OCI-LY3 (cell line): ENCODE data around the gene KCNS1.

Experiments used
- H2AFZ ChIP-seq: fragments of 200-600, 300-600 bp; shearing (Covaris generic); 2 replicates; pipeline ENCODE4 v1.6.0; 2014; ENCODE audit warnings: antibody characterized with exemption, low read depth, low read length
- H3K27ac ChIP-seq: fragments of 200-600, 300-600 bp; sonication (generic); 2 replicates; pipeline ENCODE4 v1.5.1; 2014; ENCODE audit warnings: mild to moderate bottlenecking, low read length, moderate library complexity, mixed read lengths
- H3K27me3 ChIP-seq: fragments of 200-600, 300-600 bp; sonication (generic); 2 replicates; pipeline ENCODE4 v1.6.1; 2014; ENCODE audit warnings: low read depth, low read length, mixed read lengths
- H3K36me3 ChIP-seq: fragments of 200-600, 300-600 bp; sonication (generic); replicated peaks from 2 replicates; pipeline ENCODE3; 2014; ENCODE audit warnings: low read depth, low read length, mixed read lengths
- H3K4me1 ChIP-seq: fragments of 300-600, 200-600 bp; sonication (generic); 2 replicates; pipeline ENCODE4 v1.6.1; 2014; ENCODE audit warnings: low read length, mixed read lengths
- H3K4me2 ChIP-seq: fragments of 200-600, 300-600 bp; sonication (generic); 2 replicates; pipeline ENCODE4 v1.6.1; 2014; ENCODE audit warnings: low read length, mixed read lengths
- H3K4me3 ChIP-seq: fragments of 300-600, 200-600 bp; sonication (generic); 2 replicates; pipeline ENCODE4 v1.5.1; 2014; ENCODE audit warnings: antibody characterized with exemption, mild to moderate bottlenecking, low read length, moderate library complexity
- H3K79me2 ChIP-seq: fragments of 300-600, 200-600 bp; shearing (Covaris generic); 2 replicates; pipeline ENCODE4 v1.6.1; 2014; ENCODE audit warnings: mild to moderate bottlenecking, low read length, mixed read lengths
- H3K9ac ChIP-seq: fragments of 300-600, 200-600 bp; shearing (Covaris generic); 2 replicates; pipeline ENCODE4 v1.6.0; 2014; ENCODE audit warnings: mild to moderate bottlenecking, low read length, moderate library complexity
- H3K9me3 ChIP-seq: fragments of 200-600, 300-600 bp; shearing (Covaris generic); 2 replicates; pipeline ENCODE4 v1.6.1; 2014; ENCODE audit warnings: low read length, mixed read lengths; ENCODE audit not compliant: insufficient read depth
- H4K20me1 ChIP-seq: fragments of 200-600, 300-600 bp; sonication (generic); 2 replicates; pipeline ENCODE4 v1.6.1; 2016; ENCODE audit warnings: low read length, mixed read lengths; ENCODE audit not compliant: insufficient read depth
- EZH2phosphoT487 ChIP-seq: fragments of 200-600 bp; shearing (Covaris generic); IDR thresholded peaks from 2 replicates; pipeline ENCODE4 v1.6.1; 2018; ENCODE audit warnings: antibody characterized with exemption, mixed run types, low read depth
- TF ChIP-seq, protein P1 (sequence below): fragments of 200-600, 300-600 bp; sonication (generic); IDR thresholded peaks from 2 replicates; pipeline ENCODE4 v1.5.1; 2014; ENCODE audit warnings: antibody characterized with exemption, low read length, low read depth

KCNS1 gene

DNA sequence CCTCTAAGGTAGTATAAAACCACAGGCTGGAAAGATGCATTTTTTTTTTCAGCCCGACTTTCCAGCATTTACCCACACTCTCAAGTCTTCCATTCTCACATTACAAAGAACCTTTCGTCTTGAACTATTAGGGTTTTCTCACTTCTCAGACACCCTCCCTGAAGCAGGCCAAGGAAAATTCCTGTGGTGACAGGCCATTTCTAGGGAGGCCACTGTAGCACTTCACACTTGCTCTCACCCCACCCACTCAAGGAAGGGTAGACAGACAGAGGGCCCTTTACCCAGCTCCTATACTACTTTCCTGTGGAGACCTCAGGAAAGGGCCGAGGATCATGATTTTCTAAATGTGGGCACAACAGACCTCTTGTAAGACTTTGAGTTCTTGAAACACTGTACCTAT, 27.7 kb downstream of the KCNS1 start:
- H3K36me3 ChIP-seq = peaks cover 89% of the 10 kb centered on the region
- peaks cover 85% of the 10 kb centered on the region for H4K20me1 ChIP-seq
- no peak overlapping the region for H3K9ac ChIP-seq
- H3K27me3 ChIP-seq = no peaks in the 10 kb centered on the region
- H3K79me2 ChIP-seq = peaks cover 96% of the 10 kb centered on the region
- H3K4me2 ChIP-seq = no peak overlapping the region
- H2AFZ ChIP-seq = no peak overlapping the region
- no peaks in the 10 kb centered on the region for H3K4me1 ChIP-seq
- H3K27ac ChIP-seq = no peak overlapping the region
- H3K9me3 ChIP-seq = no peaks in the 10 kb centered on the region
- no peak overlapping the region for H3K4me3 ChIP-seq
- TF ChIP-seq, protein P1, sequence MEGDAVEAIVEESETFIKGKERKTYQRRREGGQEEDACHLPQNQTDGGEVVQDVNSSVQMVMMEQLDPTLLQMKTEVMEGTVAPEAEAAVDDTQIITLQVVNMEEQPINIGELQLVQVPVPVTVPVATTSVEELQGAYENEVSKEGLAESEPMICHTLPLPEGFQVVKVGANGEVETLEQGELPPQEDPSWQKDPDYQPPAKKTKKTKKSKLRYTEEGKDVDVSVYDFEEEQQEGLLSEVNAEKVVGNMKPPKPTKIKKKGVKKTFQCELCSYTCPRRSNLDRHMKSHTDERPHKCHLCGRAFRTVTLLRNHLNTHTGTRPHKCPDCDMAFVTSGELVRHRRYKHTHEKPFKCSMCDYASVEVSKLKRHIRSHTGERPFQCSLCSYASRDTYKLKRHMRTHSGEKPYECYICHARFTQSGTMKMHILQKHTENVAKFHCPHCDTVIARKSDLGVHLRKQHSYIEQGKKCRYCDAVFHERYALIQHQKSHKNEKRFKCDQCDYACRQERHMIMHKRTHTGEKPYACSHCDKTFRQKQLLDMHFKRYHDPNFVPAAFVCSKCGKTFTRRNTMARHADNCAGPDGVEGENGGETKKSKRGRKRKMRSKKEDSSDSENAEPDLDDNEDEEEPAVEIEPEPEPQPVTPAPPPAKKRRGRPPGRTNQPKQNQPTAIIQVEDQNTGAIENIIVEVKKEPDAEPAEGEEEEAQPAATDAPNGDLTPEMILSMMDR = no peak
- TF ChIP-seq EZH2phosphoT487 = no peak

DNA sequence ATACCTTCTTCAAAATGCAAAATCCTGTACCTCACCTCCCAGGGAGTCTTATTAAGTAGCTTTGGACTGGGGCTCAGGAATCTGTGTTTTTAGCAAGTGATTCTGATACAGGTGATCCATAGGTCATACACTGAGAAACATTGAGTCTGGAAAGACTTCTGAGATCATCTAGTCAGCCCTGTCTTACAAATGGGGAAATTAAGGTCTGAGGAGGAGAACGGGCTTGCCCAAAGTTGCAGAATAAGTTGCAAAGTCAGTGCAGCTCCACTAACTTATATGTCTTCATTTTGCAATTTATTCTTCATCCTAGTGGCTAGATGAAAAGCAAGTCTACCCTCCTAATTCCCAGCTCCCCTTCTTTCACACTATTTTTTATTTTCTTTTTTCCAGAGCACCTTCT, 28.9 kb downstream of the KCNS1 start:
- TF ChIP-seq EZH2phosphoT487 = no peak
- TF ChIP-seq, protein P1 = no peak
- H2AFZ ChIP-seq = no peak overlapping the region
- H3K36me3 ChIP-seq = peaks cover 93% of the 10 kb centered on the region

DNA sequence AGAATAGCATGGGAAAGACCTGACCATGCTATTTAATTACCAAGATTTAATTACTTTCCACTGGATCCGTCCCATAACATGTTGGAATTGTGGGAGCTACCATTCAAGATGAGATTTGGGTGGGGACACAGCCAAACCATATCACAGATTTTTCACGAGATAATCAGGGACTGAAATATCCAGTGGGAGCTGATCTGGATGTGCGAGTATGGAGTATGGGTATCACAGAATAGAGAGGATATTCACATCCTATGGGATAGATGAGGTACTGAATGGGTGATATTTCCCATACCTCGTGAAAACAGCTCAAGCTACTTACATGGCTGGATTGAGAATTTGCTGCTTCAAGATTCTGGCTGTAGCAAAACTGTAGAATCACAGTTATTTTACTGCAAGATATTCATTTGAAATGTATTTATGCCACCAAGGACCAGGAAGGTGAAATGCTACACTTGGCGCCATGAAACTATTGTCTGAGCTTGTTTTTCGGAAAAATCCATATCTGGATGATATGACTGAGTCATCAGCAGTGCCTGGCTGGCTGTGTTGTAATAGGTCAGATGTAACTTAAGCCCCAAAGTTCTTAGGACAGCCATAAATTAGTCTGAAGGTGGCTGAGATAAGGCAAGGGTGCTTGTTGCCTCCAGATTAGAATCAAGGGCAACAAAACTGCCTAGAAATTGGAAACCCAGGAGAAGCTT, 29.8 kb downstream of the KCNS1 start:
- Histone ChIP-seq H3K9me3 (no peaks in the 10 kb centered on the region), H3K4me2 (no peak overlapping the region), H3K79me2 (peaks cover 99% of the 10 kb centered on the region)

More for the DNA sequence above, 28.9 kb downstream of the KCNS1 start:
- Histone ChIP-seq H3K4me1 (no peaks in the 10 kb centered on the region), H3K4me2 (no peak overlapping the region), H3K27me3 (no peaks in the 10 kb centered on the region), H4K20me1 (peaks cover 95% of the 10 kb centered on the region), H3K27ac (no peak overlapping the region), H3K4me3 (no peak overlapping the region), H3K79me2 (peaks cover 99% of the 10 kb centered on the region), H3K9me3 (no peaks in the 10 kb centered on the region), H3K9ac (no peak overlapping the region)

DNA sequence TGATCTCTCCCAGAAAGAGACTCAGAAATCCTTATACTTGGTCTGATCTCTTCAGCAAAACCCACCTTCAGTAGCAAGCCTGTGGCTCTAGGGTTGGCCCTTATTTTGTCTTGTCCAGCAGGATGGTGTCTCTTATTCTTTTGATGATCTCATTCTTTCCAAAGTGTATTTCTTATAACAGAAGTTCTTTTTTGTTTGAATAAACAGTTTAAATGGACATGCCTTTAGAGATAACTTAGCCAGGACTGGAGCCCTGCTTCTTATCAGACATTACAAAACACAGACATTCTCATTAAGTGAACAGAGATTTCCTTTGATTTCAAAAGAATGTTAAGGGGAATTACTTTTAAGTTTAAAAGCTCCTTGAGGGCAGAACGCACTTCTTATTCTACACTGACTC, 31.7 kb downstream of the KCNS1 start:
- Histone ChIP-seq H3K9ac (no peak overlapping the region), H3K4me3 (no peak overlapping the region), H3K27me3 (no peaks in the 10 kb centered on the region), H3K4me2 (no peak overlapping the region), H3K79me2 (peaks cover 100% of the 10 kb centered on the region), H3K4me1 (no peaks in the 10 kb centered on the region), H4K20me1 (peaks cover 97% of the 10 kb centered on the region), H3K36me3 (peaks cover 88% of the 10 kb centered on the region), H3K27ac (no peak overlapping the region), H2AFZ (no peak overlapping the region), H3K9me3 (no peaks in the 10 kb centered on the region)
- TF ChIP-seq EZH2phosphoT487 = no peak
- TF ChIP-seq, protein P1 = no peak

More for the DNA sequence above, 29.8 kb downstream of the KCNS1 start:
- H3K27me3 ChIP-seq = no peaks in the 10 kb centered on the region
- H3K9ac ChIP-seq = no peak overlapping the region
- TF ChIP-seq EZH2phosphoT487 = no peak
- TF ChIP-seq, protein P1 = no peak
- H4K20me1 ChIP-seq = peaks cover 95% of the 10 kb centered on the region
- no peaks in the 10 kb centered on the region for H3K4me1 ChIP-seq
- H3K27ac ChIP-seq = no peak overlapping the region
- no peak overlapping the region for H2AFZ ChIP-seq
- H3K4me3 ChIP-seq = no peak overlapping the region
- peaks cover 93% of the 10 kb centered on the region for H3K36me3 ChIP-seq
